Astrocyte of the spinal cord (primary cell): ENCODE measurements around the gene INPP4A.

Experiments used
- DNase-seq: peaks from one replicate; pipeline ENCODE4 v3.0.0; 2011; ENCODE audit warnings: low read depth, low spot score
- H3K4me3 ChIP-seq: 2 replicates; pipeline ENCODE4 v1.5.1; 2011; ENCODE audit warnings: low read depth, mild to moderate bottlenecking, low read length, moderate library complexity
- CTCF ChIP-seq: IDR thresholded peaks from 2 replicates; pipeline ENCODE4 v1.5.1; 2012; ENCODE audit warnings: low read depth, mild to moderate bottlenecking, low read length, inconsistent platforms
- in situ Hi-C: cut with HindIII; loops from 2 replicates; pipeline ENCODE4 v1.10.0; 2017; ENCODE audit warnings: low sequenced_read_pairs

INPP4A gene

GRCh38 chr2:98548920-98549818 lies 104.5 kb downstream of the INPP4A start:
- TF ChIP-seq CTCF, result no peak
- H3K4me3 ChIP-seq, result no peak overlapping the region
- in situ Hi-C loops, result no loop called here
- DNase-seq, result no peak

GRCh38 chr2:98550165-98550564 lies 105.5 kb downstream of the INPP4A start:
- no peak for TF ChIP-seq CTCF
- H3K4me3 ChIP-seq, result no peak overlapping the region
- in situ Hi-C loops, result no loop called here
- no peak for DNase-seq

- H3K4me3 ChIP-seq, result no peak overlapping the region
- in situ Hi-C loops, result no loop called here
- TF ChIP-seq CTCF, result no peak
- DNase-seq, result no peak
Observed at GRCh38 chr2:98551316-98551715, 106.7 kb downstream of the INPP4A start.

GRCh38 chr2:98552499-98553179 lies 108.0 kb downstream of the INPP4A start:
- in situ Hi-C loops, result no loop called here
- DNase-seq, result peak; percentile 10

GRCh38 chr2:98554116-98554861 lies 109.6 kb downstream of the INPP4A start:
- DNase-seq, result no peak
- TF ChIP-seq CTCF, result no peak
- no peak overlapping the region for H3K4me3 ChIP-seq
- in situ Hi-C loops, result no loop called here

More at GRCh38 chr2:98552499-98553179, 108.0 kb downstream of the INPP4A start:
- no peak for TF ChIP-seq CTCF
- no peak overlapping the region for H3K4me3 ChIP-seq

- no peak for TF ChIP-seq CTCF
- DNase-seq, result no peak
- H3K4me3 ChIP-seq, result no peak overlapping the region
- in situ Hi-C loops, result no loop called here
Observed at GRCh38 chr2:98555696-98556095, 111.0 kb downstream of the INPP4A start.
